SK-N-MC (cell line): ENCODE results near the gene ELFN2.

ENCODE experiments used
- EZH2 ChIP-seq: fragments of 200-600 bp; sonication (generic); IDR thresholded peaks from one replicate; pipeline ENCODE4 v1.6.1; 2017; ENCODE audit warnings: antibody characterized with exemption
- FOXP2 ChIP-seq: optimal IDR thresholded peaks from 2 replicates; pipeline ENCODE3; 2011; ENCODE audit warnings: mild to moderate bottlenecking, moderate library complexity; ENCODE audit not compliant: insufficient read depth; ENCODE audit errors: extremely low read length, control extremely low read depth
- POLR2AphosphoS5 ChIP-seq: IDR thresholded peaks from 2 replicates; pipeline ENCODE4 v1.6.1; 2012; ENCODE audit warnings: mild to moderate bottlenecking, low read depth, low read length, borderline replicate concordance

- TF ChIP-seq EZH2 (peak; percentile 30), POLR2AphosphoS5 (no peak), FOXP2 (no peak)
Observed at GRCh38 chr22:37340331-37341262, 86.7 kb downstream of the ELFN2 start.
